H1 (cell line): ENCODE results near the gene PLCB1. TPM values are rescaled to one million over a fixed set of nuclear protein-coding genes. Genes with fewer than 3 reads are reported as not detected.

ENCODE experiments used
- CTCF ChIA-PET: fragments of 300-600 bp; sonication (Branson Sonifier 250); formaldehyde crosslinking; loops from one replicate; lab custom pipeline; 2021; ENCODE audit not compliant: partially characterized antibody; lab: Charles Lee
- POLR2A ChIA-PET: fragments of 300-600 bp; sonication (Branson Sonifier 250); formaldehyde crosslinking; loops from one replicate; lab custom pipeline; 2021; ENCODE audit warnings: inconsistent platforms; ENCODE audit not compliant: partially characterized antibody; lab: Charles Lee
- DNase-seq, 2 experiments: peaks; one replicate each; pipeline versions ENCODE4 v3.0.0 to v3.0.0-alpha.2; 2010 to 2022; ENCODE audit warnings: low spot score in 2 of 2, low read depth in 1 of 2, mixed read lengths in 1 of 2
- FAIRE-seq: peaks from 2 replicates; lab custom pipeline; 2011; peaks lifted over from hg19 to GRCh38; lab: Jason Lieb, UNC
- H2AFZ ChIP-seq: 2 replicates; pipeline ENCODE4 v1.8.1; 2012; ENCODE audit warnings: low read length, inconsistent platforms
- H2AK5ac ChIP-seq: 2 replicates; pipeline ENCODE4 v1.6.1; 2013; ENCODE audit warnings: low read depth, low read length
- H2BK120ac ChIP-seq: replicated peaks from 2 replicates; pipeline ENCODE3; 2013; ENCODE audit warnings: low read depth, low read length, inconsistent platforms
- H2BK12ac ChIP-seq: 2 replicates; pipeline ENCODE4 v1.6.1; 2013; ENCODE audit warnings: low read depth, low read length
- H2BK15ac ChIP-seq: 2 replicates; pipeline ENCODE4 v1.6.1; 2013; ENCODE audit warnings: low read length
- H2BK20ac ChIP-seq: 2 replicates; pipeline ENCODE4 v1.6.1; 2013; ENCODE audit warnings: low read length
- H2BK5ac ChIP-seq: 2 replicates; pipeline ENCODE4 v1.6.1; 2013; ENCODE audit warnings: low read depth, low read length
- H3K14ac ChIP-seq: 2 replicates; pipeline ENCODE4 v1.6.1; 2013; ENCODE audit warnings: inconsistent platforms; ENCODE audit not compliant: insufficient read length
- H3K18ac ChIP-seq: 2 replicates; pipeline ENCODE4 v1.6.1; 2013; ENCODE audit warnings: low read length; ENCODE audit errors: extremely low read depth
- H3K23ac ChIP-seq: 2 replicates; pipeline ENCODE4 v1.6.1; 2013; ENCODE audit warnings: inconsistent platforms; ENCODE audit not compliant: insufficient read length
- H3K23me2 ChIP-seq: 2 replicates; pipeline ENCODE4 v1.6.1; 2013; ENCODE audit warnings: low read depth, low read length
- H3K27ac ChIP-seq: 2 replicates; pipeline ENCODE4 v1.6.1; 2011; ENCODE audit warnings: low read depth, low read length, inconsistent platforms
- H3K27me3 ChIP-seq, 4 experiments: replicated peaks in 1 of 4; 1 replicate in 1 of 4; 2 replicates in 3 of 4; pipeline versions ENCODE4 v1.6.1 to v1.8.1; 2011 to 2013; ENCODE audit warnings: low read length in 3 of 4, mild to moderate bottlenecking in 3 of 4, inconsistent platforms in 2 of 4, mixed read lengths in 2 of 4, moderate library complexity in 1 of 4; ENCODE audit not compliant: control insufficient read depth in 3 of 4, insufficient read depth in 3 of 4; ENCODE audit errors: extremely low read depth in 1 of 4
- H3K36me3 ChIP-seq, 4 experiments: 2 replicates each; pipeline versions ENCODE4 v1.6.1 to v1.8.1; 2011 to 2013; ENCODE audit warnings: mild to moderate bottlenecking in 4 of 4, low read length in 3 of 4, moderate library complexity in 2 of 4, control low read depth in 1 of 4, inconsistent platforms in 1 of 4; ENCODE audit not compliant: insufficient read depth in 4 of 4, control insufficient read depth in 2 of 4
- H3K4ac ChIP-seq: replicated peaks from 2 replicates; pipeline ENCODE3; 2013; ENCODE audit warnings: low read length, low read depth, mixed read lengths, inconsistent platforms; ENCODE audit not compliant: insufficient read length
- H3K4me1 ChIP-seq, 4 experiments: replicated peaks in 1 of 4; 1 replicate in 1 of 4; 2 replicates in 3 of 4; pipeline versions ENCODE4 v1.6.1 to v1.8.1; 2011 to 2013; ENCODE audit warnings: low read length in 3 of 4, inconsistent platforms in 2 of 4, mixed read lengths in 1 of 4; ENCODE audit not compliant: insufficient read depth in 4 of 4, control insufficient read depth in 3 of 4
- H3K4me2 ChIP-seq, 2 experiments: 2 replicates each; pipeline versions ENCODE4 v1.6.1 to v1.8.1; 2011 to 2013; ENCODE audit warnings: low read depth in 2 of 2, low read length in 2 of 2, control low read depth in 1 of 2, inconsistent platforms in 1 of 2, mild to moderate bottlenecking in 1 of 2; ENCODE audit not compliant: insufficient read depth in 1 of 2
- H3K4me3 ChIP-seq, 4 experiments: fragments of 200-600, 300-600 bp in 1 of 4; sonication (generic), shearing (Covaris generic), sonication (Bioruptor Twin) in 1 of 4; 2 replicates each; pipeline versions ENCODE4 v1.5.1 to v1.8.1; 2011 to 2016; ENCODE audit warnings: low read length in 4 of 4, low read depth in 3 of 4, control low read depth in 2 of 4, inconsistent platforms in 2 of 4, mild to moderate bottlenecking in 2 of 4, mixed read lengths in 1 of 4, moderate library complexity in 1 of 4; ENCODE audit not compliant: insufficient read depth in 2 of 4; ENCODE audit errors: extremely low read depth in 1 of 4
- H3K56ac ChIP-seq: replicated peaks from 2 replicates; pipeline ENCODE3; 2013; ENCODE audit warnings: low read depth, mild to moderate bottlenecking, mixed read lengths, low read length, inconsistent platforms; ENCODE audit not compliant: insufficient read length
- H3K79me1 ChIP-seq: 2 replicates; pipeline ENCODE4 v1.6.1; 2013; ENCODE audit warnings: low read depth, low read length, control low read depth
- H3K79me2 ChIP-seq, 2 experiments: 2 replicates each; pipeline versions ENCODE4 v1.6.1 to v1.8.1; 2012 to 2013; ENCODE audit warnings: low read length in 2 of 2, mild to moderate bottlenecking in 2 of 2, inconsistent platforms in 1 of 2; ENCODE audit not compliant: insufficient read depth in 2 of 2, control insufficient read depth in 1 of 2
- H3K9ac ChIP-seq, 4 experiments: replicated peaks in 1 of 4; 1 replicate in 1 of 4; 2 replicates in 3 of 4; pipeline versions ENCODE4 v1.6.1 to v1.8.1; 2011 to 2013; ENCODE audit warnings: low read depth in 3 of 4, low read length in 3 of 4, control low read depth in 2 of 4, mild to moderate bottlenecking in 2 of 4, moderate library complexity in 2 of 4, inconsistent platforms in 1 of 4; ENCODE audit errors: extremely low read depth in 1 of 4
- H3K9me3 ChIP-seq, 2 experiments: 2 replicates each; pipeline versions ENCODE4 v1.6.1 to v1.8.1; 2012 to 2013; ENCODE audit warnings: mild to moderate bottlenecking in 2 of 2, moderate library complexity in 2 of 2, control low read depth in 1 of 2, inconsistent platforms in 1 of 2, low read depth in 1 of 2, low read length in 1 of 2, mixed read lengths in 1 of 2; ENCODE audit not compliant: insufficient read depth in 2 of 2
- H4K20me1 ChIP-seq, 2 experiments: replicated peaks in 1 of 2; 2 replicates each; pipeline versions ENCODE3 to v1.8.1; 2011 to 2013; ENCODE audit warnings: inconsistent platforms in 2 of 2, low read length in 2 of 2, mild to moderate bottlenecking in 1 of 2; ENCODE audit not compliant: insufficient read depth in 2 of 2, control insufficient read depth in 1 of 2
- H4K5ac ChIP-seq: 2 replicates; pipeline ENCODE4 v1.6.1; 2013; ENCODE audit warnings: low read length, low read depth, mixed read lengths, inconsistent platforms; ENCODE audit not compliant: insufficient read length
- H4K8ac ChIP-seq: 2 replicates; pipeline ENCODE4 v1.8.0; 2013; ENCODE audit warnings: mild to moderate bottlenecking, moderate library complexity, low read length, inconsistent platforms; ENCODE audit not compliant: insufficient read depth; ENCODE audit errors: extremely low read depth
- H4K91ac ChIP-seq: replicated peaks from 2 replicates; pipeline ENCODE3; 2013; ENCODE audit warnings: low read length, mixed read lengths, inconsistent platforms; ENCODE audit not compliant: insufficient read length
- ASH2L ChIP-seq: fragments of 200-600, 300-600 bp; sonication (generic); IDR thresholded peaks from one replicate; pipeline ENCODE4 v1.7.1; 2017; ENCODE audit warnings: low read length
- BRCA1 ChIP-seq: IDR thresholded peaks from 2 replicates; pipeline ENCODE4 v1.6.1; 2012; ENCODE audit warnings: low read depth, low read length, improper control_type of control experiment
- CBX5 ChIP-seq: fragments of 300-800, 300-1000 bp; sonication (generic); IDR thresholded peaks from 2 replicates; pipeline ENCODE4 v1.7.1; 2016; ENCODE audit warnings: antibody characterized with exemption, low read length, low read depth
- CREB1 ChIP-seq: IDR thresholded peaks from 2 replicates; pipeline ENCODE4 v1.6.1; 2012; ENCODE audit warnings: inconsistent platforms
- E2F6 ChIP-seq: IDR thresholded peaks from 2 replicates; pipeline ENCODE4 v1.6.1; 2012; ENCODE audit warnings: inconsistent platforms
- JUN ChIP-seq: IDR thresholded peaks from 2 replicates; pipeline ENCODE4 v1.6.1; 2011; ENCODE audit warnings: low read depth, mild to moderate bottlenecking, improper control_type of control experiment, low read length
- KDM1A ChIP-seq: fragments of 200-600, 300-600 bp; sonication (generic); IDR thresholded peaks from 2 replicates; pipeline ENCODE4 v1.7.1; 2016; ENCODE audit warnings: mild to moderate bottlenecking, low read length, borderline replicate concordance
- MAFK ChIP-seq: IDR thresholded peaks from 2 replicates; pipeline ENCODE4 v1.6.1; 2012; ENCODE audit warnings: low read depth, mild to moderate bottlenecking, improper control_type of control experiment, low read length
- RBBP5 ChIP-seq: IDR thresholded peaks from 2 replicates; pipeline ENCODE4 v1.7.1; 2012; ENCODE audit warnings: low read depth, mild to moderate bottlenecking, inconsistent platforms, low read length, moderate library complexity, borderline replicate concordance
- SIRT6 ChIP-seq: IDR thresholded peaks from one replicate; pipeline ENCODE4 v1.7.1; 2012; ENCODE audit warnings: low read length, inconsistent platforms
- SP1 ChIP-seq: IDR thresholded peaks from 2 replicates; pipeline ENCODE4 v1.6.1; 2011; ENCODE audit warnings: low read depth, low read length
- SRF ChIP-seq: IDR thresholded peaks from 2 replicates; pipeline ENCODE4 v1.6.1; 2011; ENCODE audit warnings: mild to moderate bottlenecking, low read depth, low read length, moderate library complexity
- TAF1 ChIP-seq: IDR thresholded peaks from 2 replicates; pipeline ENCODE4 v1.6.1; 2011; ENCODE audit warnings: mild to moderate bottlenecking, low read depth, low read length
- WGBS, 2 experiments: shearing (Covaris generic) in 1 of 2; methylation state at CpG; one replicate each; pipeline versions ENCODE4 v1.1.6 to v1.1.7; 2013 to 2015; ENCODE audit warnings: low lambda C conversion rate in 2 of 2, mixed read lengths in 2 of 2, inconsistent platforms in 1 of 2, low coverage in 1 of 2, missing lambda C conversion rate in 1 of 2; ENCODE audit not compliant: insufficient replicate concordance in 2 of 2, insufficient coverage in 1 of 2, insufficient read length in 1 of 2; ENCODE audit errors: extremely low coverage in 1 of 2, missing lambda C conversion rate in 1 of 2; 5-methylcytosine and 5-hydroxymethylcytosine counted together
- polyA plus RNA-seq, 7 experiments: library from polyadenylated mRNA; depleted of rRNA in 3 of 7; stranded (reverse) in 5 of 7; unstranded in 2 of 7; fragments of >200 nt in 5 of 7; fragments of 200-250 nt in 2 of 7; gene quantifications; 1 replicate in 5 of 7; 2 replicates in 1 of 7; 4 replicates in 1 of 7; pipeline versions ENCODE4 v1.2.1 to v1.2.3, GENCODE V29; 2011 to 2013; ENCODE audit warnings: missing spikeins in 2 of 7, mixed read lengths in 2 of 7
- total RNA-seq: library from RNA; stranded (reverse); fragmentation: NEBNext Ultra II Directional; extraction: Animal tissue kit (Norgen Biotek cat#: 25700); gene quantifications from 2 replicates; pipeline ENCODE4 v1.2.1, GENCODE V29; 2021
- TF ChIP-seq, protein P1 (sequence below): IDR thresholded peaks from 2 replicates; pipeline ENCODE4 v1.6.1; 2011; ENCODE audit warnings: low read depth, mild to moderate bottlenecking, low read length; ENCODE audit not compliant: insufficient read depth

PLCB1 gene
- total and polyA plus RNA-seq, 2 of the 8 experiments (the other 6 are each of a cell fraction or from before 2014, with no cell fraction given) = 2.6 to 9.1 TPM

DNA sequence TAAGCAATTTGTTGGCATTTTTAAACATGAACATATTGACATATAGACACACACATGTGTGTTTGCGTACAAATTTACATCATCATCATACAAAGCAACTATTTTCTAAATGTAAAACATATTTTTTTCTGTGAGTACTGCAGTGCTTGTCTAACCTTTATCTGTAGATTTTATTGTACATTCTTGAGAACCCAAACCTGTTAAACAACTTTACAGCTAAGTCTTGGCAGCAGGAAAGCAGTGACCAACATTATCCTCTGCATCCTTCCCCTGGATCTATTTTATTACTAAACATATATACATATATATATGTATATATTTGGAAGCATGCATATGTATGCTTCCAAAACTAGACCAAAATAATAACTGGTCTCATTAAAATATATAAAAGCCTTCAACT is 10.4 kb upstream of the PLCB1 start:
- ChIA-PET POLR2A (interaction anchor here (0.6 kb wide), 1 partner anchor 360 kb away, joined by 3 read pairs; no protein-coding TSS in a partner anchor), CTCF (interaction anchor here (1.0 to 1.5 kb wide), 2 partner anchors 10 to 186 kb away, joined by 4 read pairs; no protein-coding TSS in a partner anchor)
- no peak overlapping the region for H3K27ac ChIP-seq
- H3K9ac ChIP-seq = no peak overlapping the region
- no peak overlapping the region for H3K56ac ChIP-seq
- 96% methylated on average over 1 of the region's 1 CpG; no CpG with 5 or more reads in 1 of the 2 experiments for WGBS, 2 experiments
- H2BK120ac ChIP-seq = no peak overlapping the region
- H2BK5ac ChIP-seq = no peak overlapping the region
- no peak overlapping the region for H3K4me2 ChIP-seq
- no peaks in the 10 kb centered on the region for H3K27me3 ChIP-seq
- no peak overlapping the region for H4K8ac ChIP-seq
- no peak overlapping the region for H4K91ac ChIP-seq
- no peak overlapping the region for H3K4ac ChIP-seq
- no peak overlapping the region for H4K5ac ChIP-seq
- no peak overlapping the region for H3K23ac ChIP-seq
- H2BK15ac ChIP-seq = no peak overlapping the region
- no peaks in the 10 kb centered on the region for H3K36me3 ChIP-seq
- no peaks in the 10 kb centered on the region for H4K20me1 ChIP-seq
- H2AK5ac ChIP-seq = no peak overlapping the region
- no peak for FAIRE-seq
- no peaks in the 10 kb centered on the region for H3K4me1 ChIP-seq
- no peaks in the 10 kb centered on the region for H3K79me2 ChIP-seq
- H3K79me1 ChIP-seq = no peaks in the 10 kb centered on the region
- H3K14ac ChIP-seq = no peak overlapping the region
- no peak overlapping the region for H3K4me3 ChIP-seq
- H2BK20ac ChIP-seq = no peak overlapping the region
- no peaks in the 10 kb centered on the region; the same call in 1 of the 2 replicates for H3K23me2 ChIP-seq
- no peak for DNase-seq
- H2BK12ac ChIP-seq = no peak overlapping the region
- no peak overlapping the region for H2AFZ ChIP-seq
- no peak overlapping the region for H3K18ac ChIP-seq
- no peaks in the 10 kb centered on the region for H3K9me3 ChIP-seq
- TF ChIP-seq SRF (no peak), E2F6 (no peak), KDM1A (no peak), MAFK (no peak), RBBP5 (no peak), SP1 (no peak), SIRT6 (no peak), CREB1 (no peak), ASH2L (no peak), CBX5 (no peak), TAF1 (no peak), BRCA1 (no peak), JUN (no peak)
- TF ChIP-seq, protein P1, sequence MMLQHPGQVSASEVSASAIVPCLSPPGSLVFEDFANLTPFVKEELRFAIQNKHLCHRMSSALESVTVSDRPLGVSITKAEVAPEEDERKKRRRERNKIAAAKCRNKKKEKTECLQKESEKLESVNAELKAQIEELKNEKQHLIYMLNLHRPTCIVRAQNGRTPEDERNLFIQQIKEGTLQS = no peak
